Stimulated activated CD8-positive, alpha-beta memory T cell treated with anti-CD3 and anti-CD28 coated beads, Interleukin-2, amount 100 ng/mL, for 1 hour (primary cell): ENCODE measurements around the gene AFG3L2.

Experiments
- DNase-seq, 2 donors: peaks; one replicate each; pipeline ENCODE4 v3.0.0-alpha.2; 2020; ENCODE audit warnings: low read depth in 2 of 2

AFG3L2 gene

GRCh38 chr18:12325726-12326245 is 51.2 kb downstream of the AFG3L2 start:
- DNase-seq: no peak

- DNase-seq: no peak
Measured at GRCh38 chr18:12324991-12325725, 51.9 kb downstream of the AFG3L2 start.

- no peak for DNase-seq
Measured at GRCh38 chr18:12321333-12321732, 55.7 kb downstream of the AFG3L2 start.

- no peak for DNase-seq
Measured at GRCh38 chr18:12318857-12319256, 58.2 kb downstream of the AFG3L2 start.

- DNase-seq: no peak
Measured at GRCh38 chr18:12318334-12318697, 58.7 kb downstream of the AFG3L2 start.

- DNase-seq: no peak
Measured at GRCh38 chr18:12317664-12318333, 59.2 kb downstream of the AFG3L2 start.

GRCh38 chr18:12315911-12316310 is 61.1 kb downstream of the AFG3L2 start:
- DNase-seq: no peak

- no peak for DNase-seq
Measured at GRCh38 chr18:12315490-12315889, 61.5 kb downstream of the AFG3L2 start.

GRCh38 chr18:12314591-12315305 is 62.3 kb downstream of the AFG3L2 start:
- no peak for DNase-seq

- no peak for DNase-seq
Measured at GRCh38 chr18:12313530-12314245, 63.3 kb downstream of the AFG3L2 start.

GRCh38 chr18:12312976-12313375 is 64.1 kb downstream of the AFG3L2 start:
- no peak for DNase-seq

GRCh38 chr18:12310762-12311161 is 66.3 kb downstream of the AFG3L2 start:
- no peak for DNase-seq

GRCh38 chr18:12309683-12310198 is 67.3 kb downstream of the AFG3L2 start:
- DNase-seq: no peak

- no peak for DNase-seq
Measured at GRCh38 chr18:12308386-12309100, 68.5 kb downstream of the AFG3L2 start.

- DNase-seq: no peak
Measured at GRCh38 chr18:12307701-12308385, 69.2 kb downstream of the AFG3L2 start, which contains the start of gene TUBB6. Gene TUBB6, plus strand, starts transcription at chr18:12308241. Its CDS starts 52 bp downstream, at chr18:12308293.

- no peak for DNase-seq
Measured at GRCh38 chr18:12306752-12307700, 70.0 kb downstream of the AFG3L2 start.

- no peak for DNase-seq
Measured at GRCh38 chr18:12305930-12306629, 70.9 kb downstream of the AFG3L2 start.

GRCh38 chr18:12305211-12305610 is 71.8 kb downstream of the AFG3L2 start:
- no peak for DNase-seq
